Ishikawa (cell line): ENCODE data around the gene NUP214.

ENCODE experiments used
- CEBPB ChIP-seq: IDR thresholded peaks from 2 replicates; pipeline ENCODE4 v1.6.1; 2012
- CREB1 ChIP-seq: IDR thresholded peaks from 2 replicates; pipeline ENCODE4 v1.6.1; 2012; ENCODE audit warnings: low read depth
- EGR1 ChIP-seq: IDR thresholded peaks from 2 replicates; pipeline ENCODE4 v1.6.1; 2012
- EP300 ChIP-seq: IDR thresholded peaks from 2 replicates; pipeline ENCODE4 v1.6.1; 2012; ENCODE audit warnings: borderline replicate concordance
- FOXM1 ChIP-seq: IDR thresholded peaks from 2 replicates; pipeline ENCODE4 v1.6.1; 2012; ENCODE audit warnings: low read depth, borderline replicate concordance
- NFIC ChIP-seq: IDR thresholded peaks from 2 replicates; pipeline ENCODE4 v1.6.1; 2012
- RAD21 ChIP-seq: IDR thresholded peaks from 2 replicates; pipeline ENCODE4 v1.6.1; 2012; ENCODE audit warnings: low read depth
- REST ChIP-seq: IDR thresholded peaks from 2 replicates; pipeline ENCODE4 v1.6.1; 2012; ENCODE audit warnings: low read depth, mild to moderate bottlenecking
- TAF1 ChIP-seq: IDR thresholded peaks from 2 replicates; pipeline ENCODE4 v1.6.1; 2012; ENCODE audit warnings: low read depth, mild to moderate bottlenecking
- TCF12 ChIP-seq: IDR thresholded peaks from 2 replicates; pipeline ENCODE4 v1.6.1; 2012; ENCODE audit warnings: low read depth
- TEAD4 ChIP-seq: IDR thresholded peaks from 2 replicates; pipeline ENCODE4 v1.6.1; 2012
- USF1 ChIP-seq: IDR thresholded peaks from 2 replicates; pipeline ENCODE4 v1.6.1; 2012
- YY1 ChIP-seq: IDR thresholded peaks from 2 replicates; pipeline ENCODE4 v1.6.1; 2012; ENCODE audit warnings: low read depth
- ZBTB7A ChIP-seq: IDR thresholded peaks from 2 replicates; pipeline ENCODE4 v1.6.1; 2012; ENCODE audit warnings: low read depth
- TF ChIP-seq, protein P1 (sequence below): IDR thresholded peaks from 2 replicates; pipeline ENCODE4 v1.6.1; 2012

The NUP214 gene

GRCh38 chr9:131226226-131226625 is 100.8 kb downstream of the NUP214 start:
- TF ChIP-seq TEAD4 (no peak), YY1 (no peak), CEBPB (no peak), EP300 (no peak), RAD21 (no peak), FOXM1 (no peak), EGR1 (no peak)

DNA sequence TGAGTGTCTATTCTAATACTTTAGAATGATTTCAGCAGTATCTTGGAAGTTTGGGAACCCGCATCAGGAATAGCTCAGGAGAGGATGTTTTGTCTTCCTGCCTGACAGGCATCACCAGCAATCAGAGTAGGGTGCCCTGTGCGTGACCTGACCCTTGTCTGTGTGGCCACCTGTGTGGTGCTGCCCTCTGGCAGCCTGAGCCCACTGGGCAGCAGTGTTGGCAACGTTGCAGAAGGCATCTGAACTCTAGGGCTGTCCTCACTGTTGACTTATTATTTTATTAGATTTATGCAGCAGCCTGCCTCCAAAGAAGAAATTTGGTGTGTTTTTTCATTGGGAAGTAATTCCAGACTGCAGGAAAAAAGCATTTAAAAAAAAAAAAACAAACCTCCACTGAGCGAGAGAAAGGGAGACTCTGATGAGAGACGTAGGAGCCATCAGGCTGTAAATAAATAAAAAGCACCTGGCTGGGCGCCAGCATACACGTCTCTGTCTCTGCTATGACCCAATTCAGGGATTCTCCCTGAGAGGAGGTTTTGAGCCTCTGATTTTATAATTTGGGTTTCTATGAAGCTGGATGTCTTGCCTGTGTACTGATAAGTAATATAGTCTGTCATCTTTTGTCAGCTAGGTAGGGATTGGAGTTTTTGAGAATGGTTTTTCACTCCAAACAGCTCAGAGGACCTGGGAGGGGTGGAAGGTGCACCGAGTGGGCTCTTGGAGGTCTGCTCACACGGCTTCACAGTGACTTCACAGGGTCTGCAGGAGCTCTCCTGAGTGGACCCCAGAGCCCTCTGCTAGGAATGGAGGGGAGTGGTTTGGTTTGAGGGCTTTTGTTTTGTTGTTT is 101.9 kb downstream of the NUP214 start:
- no peak for TF ChIP-seq TAF1
- no peak for TF ChIP-seq USF1
- no peak for TF ChIP-seq FOXM1
- TF ChIP-seq ZBTB7A = no peak
- TF ChIP-seq EP300 = no peak
- TF ChIP-seq REST = no peak
- TF ChIP-seq NFIC = no peak
- TF ChIP-seq TEAD4 = no peak
- no peak for TF ChIP-seq TCF12
- TF ChIP-seq RAD21 = no peak
- TF ChIP-seq, protein P1, sequence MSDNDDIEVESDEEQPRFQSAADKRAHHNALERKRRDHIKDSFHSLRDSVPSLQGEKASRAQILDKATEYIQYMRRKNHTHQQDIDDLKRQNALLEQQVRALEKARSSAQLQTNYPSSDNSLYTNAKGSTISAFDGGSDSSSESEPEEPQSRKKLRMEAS = no peak
- TF ChIP-seq CREB1 = no peak
- TF ChIP-seq YY1 = no peak

- no peak for TF ChIP-seq EP300
- TF ChIP-seq NFIC = no peak
- TF ChIP-seq EGR1 = no peak
- no peak for TF ChIP-seq CEBPB
- TF ChIP-seq TCF12 = no peak
- TF ChIP-seq, protein P1 = no peak
- no peak for TF ChIP-seq TEAD4
- TF ChIP-seq TAF1 = no peak
- TF ChIP-seq FOXM1 = no peak
- TF ChIP-seq RAD21 = no peak
- TF ChIP-seq USF1 = no peak
- no peak for TF ChIP-seq CREB1
These were observed 102.6 kb downstream of the NUP214 start for GRCh38 chr9:131227959-131228460.

DNA sequence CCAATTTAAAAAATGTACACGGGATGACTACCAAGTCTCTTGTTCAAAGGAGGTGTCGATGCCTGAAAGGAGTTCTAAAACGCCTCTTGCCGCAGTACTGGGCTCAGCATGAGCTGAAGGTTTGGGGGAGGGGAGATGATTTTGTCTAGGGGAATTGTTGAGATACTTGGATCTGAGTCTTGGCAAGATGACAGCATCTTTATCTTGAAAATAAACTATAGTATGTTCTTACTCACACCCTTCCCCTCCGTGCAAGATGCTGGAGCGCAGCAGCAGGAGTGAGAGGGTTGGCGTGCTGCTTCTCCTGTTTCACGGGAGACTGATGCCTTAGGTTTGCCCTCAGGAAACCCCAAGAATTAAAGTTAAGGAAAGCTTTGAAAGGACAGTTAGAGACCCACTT is 103.6 kb downstream of the NUP214 start:
- TF ChIP-seq, protein P1 = no peak
- no peak for TF ChIP-seq TAF1
- TF ChIP-seq EGR1 = no peak
- TF ChIP-seq EP300 = no peak
- no peak for TF ChIP-seq CEBPB
- no peak for TF ChIP-seq REST
- TF ChIP-seq RAD21 = no peak
- no peak for TF ChIP-seq USF1
- TF ChIP-seq CREB1 = no peak
- no peak for TF ChIP-seq YY1
- TF ChIP-seq TEAD4 = no peak
- no peak for TF ChIP-seq NFIC
- no peak for TF ChIP-seq FOXM1
- TF ChIP-seq TCF12 = no peak
- TF ChIP-seq ZBTB7A = no peak

DNA sequence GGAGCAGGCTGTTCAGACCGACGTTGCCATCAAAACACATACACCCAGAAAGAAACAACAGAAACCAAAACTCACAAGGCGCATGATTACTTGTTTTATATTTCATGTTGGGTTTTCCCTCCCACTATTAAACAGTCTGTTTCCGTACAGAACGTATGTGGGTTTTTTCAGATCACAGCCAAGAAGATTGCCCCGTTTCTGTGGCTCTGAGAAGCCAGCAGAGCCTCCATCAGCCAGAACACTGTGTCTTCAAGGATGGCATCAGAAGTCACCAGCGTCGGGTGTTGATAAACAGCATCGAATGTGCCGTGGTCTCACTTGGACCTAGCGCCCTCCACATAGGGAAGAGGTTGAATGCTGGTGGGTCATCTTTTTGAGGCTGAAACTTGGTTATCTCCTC is 108.2 kb downstream of the NUP214 start:
- TF ChIP-seq NFIC (no peak), TEAD4 (no peak), REST (no peak)
- TF ChIP-seq, protein P1 = no peak
